Stimulated activated CD8-positive, alpha-beta memory T cell treated with anti-CD3 and anti-CD28 coated beads, Interleukin-12 subunit alpha, Interleukin-12 subunit beta, amount 100 ng/mL, for 1 hour (primary cell): Measurements from ENCODE around the gene KBTBD8.

Source experiments
- DNase-seq: peaks from one replicate; pipeline ENCODE4 v3.0.0-alpha.2; 2020; ENCODE audit warnings: low read depth

KBTBD8 gene, protein sequence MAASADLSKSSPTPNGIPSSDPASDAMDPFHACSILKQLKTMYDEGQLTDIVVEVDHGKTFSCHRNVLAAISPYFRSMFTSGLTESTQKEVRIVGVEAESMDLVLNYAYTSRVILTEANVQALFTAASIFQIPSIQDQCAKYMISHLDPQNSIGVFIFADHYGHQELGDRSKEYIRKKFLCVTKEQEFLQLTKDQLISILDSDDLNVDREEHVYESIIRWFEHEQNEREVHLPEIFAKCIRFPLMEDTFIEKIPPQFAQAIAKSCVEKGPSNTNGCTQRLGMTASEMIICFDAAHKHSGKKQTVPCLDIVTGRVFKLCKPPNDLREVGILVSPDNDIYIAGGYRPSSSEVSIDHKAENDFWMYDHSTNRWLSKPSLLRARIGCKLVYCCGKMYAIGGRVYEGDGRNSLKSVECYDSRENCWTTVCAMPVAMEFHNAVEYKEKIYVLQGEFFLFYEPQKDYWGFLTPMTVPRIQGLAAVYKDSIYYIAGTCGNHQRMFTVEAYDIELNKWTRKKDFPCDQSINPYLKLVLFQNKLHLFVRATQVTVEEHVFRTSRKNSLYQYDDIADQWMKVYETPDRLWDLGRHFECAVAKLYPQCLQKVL

DNA sequence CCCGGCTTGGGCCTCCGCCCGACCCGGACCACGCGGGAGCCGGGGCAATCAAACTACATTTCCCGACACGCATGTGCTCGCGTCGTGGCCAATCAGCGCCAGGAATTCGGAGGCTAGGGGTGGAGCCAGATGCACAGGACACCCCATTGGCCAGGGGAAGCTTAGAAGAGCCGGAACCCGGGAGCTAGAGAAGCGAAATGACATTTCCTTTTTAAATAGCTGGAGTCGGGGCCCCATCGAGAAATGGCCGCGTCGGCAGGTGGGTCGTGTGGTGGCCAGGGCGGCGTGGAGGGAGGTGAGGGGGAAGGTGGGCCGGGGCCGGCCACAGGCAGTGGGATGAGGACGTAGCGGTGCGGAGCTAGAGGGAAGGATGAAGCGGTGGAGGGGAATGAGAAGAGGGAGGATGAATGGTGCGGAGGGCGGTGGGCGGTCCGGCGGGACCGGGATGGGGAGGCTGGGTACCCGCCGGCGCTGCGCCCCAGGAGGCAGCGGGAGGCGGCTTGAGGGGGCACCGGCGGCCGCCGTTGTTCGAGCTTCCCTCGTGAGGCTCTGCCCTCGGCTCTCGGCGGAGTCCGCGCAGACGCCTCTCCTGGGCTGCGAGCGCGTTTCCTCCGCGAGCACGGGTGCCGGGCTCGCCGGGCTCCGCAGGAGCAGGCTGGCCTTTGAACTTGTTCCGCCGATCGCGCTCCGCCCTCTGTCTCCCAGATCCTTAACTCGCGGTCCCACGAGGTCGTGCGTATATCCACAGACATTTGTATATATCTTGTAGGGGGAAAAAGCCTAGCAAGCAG lies at the start of gene KBTBD8:
Gene KBTBD8, plus strand, starts transcription at position 195 of the 791 bp plus-strand sequence. Its CDS starts 49 bp downstream, at position 244.
- peak; percentile 93 for DNase-seq

DNA sequence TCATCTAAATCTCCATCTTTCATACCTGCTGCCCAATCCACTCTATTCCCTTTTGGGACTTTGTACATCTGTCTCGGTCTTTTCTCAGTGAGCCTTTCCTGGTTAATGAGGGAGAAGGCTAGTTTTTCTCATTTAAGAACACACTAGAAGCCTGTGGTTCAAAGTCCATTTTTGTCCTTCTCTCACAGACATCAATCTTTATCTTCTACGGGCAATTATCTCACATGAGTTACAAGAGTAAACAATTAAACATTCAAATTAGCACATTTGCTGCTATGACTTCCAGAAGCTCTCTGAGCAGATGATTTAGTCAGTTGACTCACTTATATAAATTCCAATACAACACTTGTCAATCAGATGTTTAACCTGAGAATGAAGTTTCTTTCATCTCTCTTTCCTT lies 49.3 kb upstream of the KBTBD8 start:
- DNase-seq = no peak

DNA sequence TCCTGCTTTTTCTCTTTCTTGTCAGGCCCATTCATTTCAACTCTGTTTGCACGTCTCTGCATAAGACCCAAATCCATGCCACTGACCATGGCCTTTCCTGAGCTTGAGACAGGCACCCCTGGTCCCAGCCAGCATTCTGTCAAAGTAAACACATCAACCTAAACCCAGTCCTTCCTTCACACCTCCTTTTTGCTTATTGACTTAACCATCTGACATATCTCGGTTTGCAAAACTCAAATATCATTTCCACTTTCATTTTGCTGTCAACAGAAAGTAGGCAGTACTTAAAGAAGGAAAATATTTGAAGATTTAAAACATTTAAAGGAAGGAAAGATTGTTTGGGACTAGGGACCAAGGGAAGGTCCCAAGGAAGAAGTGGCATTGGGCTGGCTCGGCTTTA lies 48.2 kb upstream of the KBTBD8 start:
- no peak for DNase-seq

DNA sequence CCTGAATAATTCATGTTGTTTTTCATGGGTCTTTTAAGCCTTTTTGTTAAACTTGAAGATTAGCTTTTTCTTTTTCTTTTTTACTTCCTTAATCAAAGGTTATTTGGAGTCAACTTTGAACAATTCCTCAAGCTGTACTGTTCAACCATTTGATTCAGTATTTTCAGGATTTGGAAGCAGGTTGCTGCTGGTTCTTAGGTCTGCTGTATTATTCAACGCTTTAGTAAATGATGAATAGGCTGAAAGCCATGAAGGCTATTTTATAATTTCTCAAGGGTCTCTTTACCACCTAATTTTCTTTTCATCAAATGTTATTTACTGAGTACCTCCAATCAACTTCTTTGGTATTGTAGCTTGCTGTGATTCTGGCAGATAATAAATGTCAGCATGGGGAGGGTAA lies 45.8 kb upstream of the KBTBD8 start:
- DNase-seq = no peak

DNA sequence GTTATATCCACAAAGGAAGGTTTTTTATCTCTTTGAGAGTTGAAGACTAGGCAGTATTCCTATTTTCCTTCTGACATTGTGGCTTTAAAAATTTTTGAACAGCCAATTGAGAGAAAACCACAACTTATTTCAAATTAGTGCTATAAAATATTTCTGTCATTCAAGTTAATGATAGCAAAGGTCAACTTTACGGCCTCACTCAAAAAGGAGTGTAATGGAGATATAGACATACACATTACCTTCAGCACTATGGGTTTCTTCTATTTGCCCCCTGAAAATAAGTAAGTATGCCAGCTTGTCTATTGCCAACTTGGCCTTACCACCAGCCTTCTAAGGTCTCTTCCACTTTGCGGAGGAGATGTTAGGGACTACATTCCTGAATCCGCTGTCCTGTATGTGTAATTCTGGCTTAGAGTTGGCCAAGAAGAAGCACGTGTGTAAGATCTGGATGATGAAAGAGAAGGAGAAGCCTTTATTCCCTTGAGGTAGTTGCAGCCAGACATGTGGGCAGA lies 44.1 kb upstream of the KBTBD8 start:
- no peak for DNase-seq

DNA sequence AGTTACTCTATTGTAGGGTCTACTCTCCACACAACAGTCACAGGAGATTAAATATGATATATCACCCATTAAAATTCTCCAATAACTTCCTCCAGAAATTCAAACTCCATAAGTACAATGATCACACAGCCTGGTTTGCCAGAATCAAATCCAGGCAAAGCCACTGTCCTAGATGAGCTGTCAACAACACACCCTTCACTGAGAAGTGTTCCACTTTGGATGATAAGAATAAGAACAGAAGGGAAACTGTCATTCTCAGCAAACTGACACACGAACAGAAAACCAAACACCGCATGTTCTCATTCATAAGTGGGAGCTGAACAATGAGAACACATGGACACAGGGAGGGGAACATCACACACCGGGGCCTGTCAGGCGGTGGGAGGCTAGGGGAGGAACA lies 41.4 kb upstream of the KBTBD8 start:
- no peak for DNase-seq

DNA sequence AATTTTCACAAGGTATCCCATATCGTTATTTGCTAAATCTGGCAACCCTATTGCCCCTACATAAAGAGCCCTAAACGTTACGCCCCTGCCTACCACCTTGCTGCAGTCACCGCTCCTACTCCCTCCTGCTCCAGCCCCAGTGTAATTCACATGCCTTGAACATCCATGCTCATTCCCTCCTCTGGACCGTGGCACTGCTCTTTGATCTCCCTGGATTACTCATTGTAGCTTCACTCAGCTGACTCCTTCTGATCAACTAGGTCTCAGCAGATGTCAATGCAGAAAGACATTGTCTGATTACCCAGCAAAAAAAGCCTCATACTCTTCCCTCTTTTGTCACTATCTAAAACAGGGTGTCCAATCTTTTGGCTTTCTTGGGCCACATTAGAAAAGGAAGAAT lies 40.7 kb upstream of the KBTBD8 start:
- no peak for DNase-seq

DNA sequence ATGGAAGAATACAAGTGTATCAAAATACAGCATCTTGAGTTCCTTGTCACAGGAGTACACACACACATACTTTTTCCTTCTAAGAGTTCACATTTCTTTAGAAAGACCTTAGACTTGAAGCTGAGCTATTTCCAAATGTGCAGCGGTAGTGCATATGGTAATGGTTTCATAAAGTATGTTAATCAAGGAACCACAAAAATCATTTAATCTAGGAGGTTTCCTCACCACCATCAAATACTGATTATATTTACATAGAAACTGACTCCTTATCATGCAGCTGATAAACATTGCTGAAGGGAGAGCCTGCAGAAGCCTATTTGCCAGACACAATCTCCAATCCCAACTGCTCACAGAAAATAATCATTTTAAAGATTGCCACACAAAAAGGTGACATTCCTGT lies 40.0 kb upstream of the KBTBD8 start:
- no peak for DNase-seq

DNA sequence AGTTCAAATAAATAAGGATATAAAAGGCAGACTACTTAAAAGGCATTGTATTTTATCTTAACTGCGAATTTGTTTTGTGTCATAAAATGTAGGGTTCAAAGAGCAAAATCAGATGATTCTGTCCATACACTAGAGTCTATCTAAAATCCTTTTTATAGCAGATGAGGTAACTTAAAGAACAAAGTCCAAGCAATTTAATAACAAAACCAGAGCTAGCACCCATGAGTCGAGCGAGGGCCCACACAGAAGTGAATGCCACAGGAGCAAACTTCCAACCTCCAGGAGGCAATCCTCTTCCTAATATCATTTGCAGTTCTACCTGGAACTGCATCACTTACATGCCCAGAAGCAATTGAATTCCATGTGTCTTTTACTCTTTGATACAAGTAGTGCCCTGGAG lies 35.4 kb upstream of the KBTBD8 start:
- no peak for DNase-seq

DNA sequence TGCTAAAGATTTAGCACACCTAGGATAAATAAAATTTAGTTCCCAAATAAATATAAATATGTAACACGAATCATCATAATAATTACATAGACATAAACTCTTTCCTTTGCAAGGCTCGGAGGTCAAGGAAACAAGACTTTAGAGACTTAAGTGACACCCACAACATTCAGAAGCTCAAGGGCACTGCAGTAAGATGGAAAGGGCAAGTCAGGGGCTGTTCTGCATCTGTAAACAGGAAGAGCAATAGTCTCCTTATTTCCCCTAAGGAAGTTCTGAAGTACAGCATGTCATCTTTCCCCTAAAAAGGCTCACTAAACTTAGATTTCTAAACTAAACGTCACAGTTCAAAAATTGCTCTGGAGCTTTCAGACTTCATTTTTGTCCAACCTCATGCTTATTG lies 26.9 kb upstream of the KBTBD8 start:
- DNase-seq = no peak

DNA sequence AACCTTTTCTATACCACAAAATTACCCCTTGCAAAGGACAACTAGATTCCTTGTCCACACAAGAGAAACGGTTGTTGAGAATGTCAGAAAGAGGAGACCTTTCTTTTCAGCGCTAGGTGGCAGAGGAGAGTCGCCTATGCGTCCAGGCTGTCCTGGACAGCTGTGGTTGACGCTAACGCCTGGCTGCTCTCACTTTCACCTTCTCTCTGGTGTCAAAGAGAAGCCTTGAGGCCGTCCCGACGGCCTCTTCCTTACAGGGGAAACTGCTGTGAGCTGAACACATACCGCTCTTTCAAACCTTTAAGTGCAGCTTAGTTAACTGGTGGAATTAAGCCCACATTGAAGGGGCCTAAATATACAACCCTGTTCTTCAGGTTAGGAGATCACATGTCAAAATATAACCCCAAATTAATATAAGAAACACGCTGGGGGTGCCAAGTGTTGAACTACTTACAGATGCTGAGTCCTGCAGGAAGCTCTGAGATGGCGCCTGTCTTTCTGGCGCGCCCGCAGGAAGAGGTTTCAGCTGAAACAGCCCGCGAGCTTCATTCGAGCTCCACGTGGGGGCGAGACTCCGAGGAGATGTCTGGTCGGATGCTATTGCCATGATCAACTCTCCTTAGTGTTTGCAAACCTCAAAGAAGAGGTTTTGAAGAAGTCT lies 26.1 kb upstream of the KBTBD8 start:
- DNase-seq = peak; percentile 23

DNA sequence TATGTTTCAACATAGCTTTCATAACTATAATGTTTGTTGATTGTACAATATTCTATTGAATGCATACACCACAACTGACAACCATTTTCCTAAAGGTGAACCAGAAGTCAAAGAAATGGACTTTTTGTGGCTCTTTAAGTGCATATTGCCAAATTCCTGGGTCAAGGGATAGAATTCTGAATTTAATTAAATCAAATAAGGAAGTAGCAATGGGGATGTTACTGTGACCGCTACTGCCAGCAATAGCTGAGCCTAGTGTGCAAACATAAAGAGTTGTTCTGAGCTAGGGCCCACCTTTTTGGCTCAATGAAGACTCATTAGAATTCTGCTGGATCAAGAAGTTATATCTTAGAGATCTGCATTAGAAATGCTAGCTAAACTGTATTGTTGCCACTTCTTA lies 17.3 kb upstream of the KBTBD8 start:
- no peak for DNase-seq

DNA sequence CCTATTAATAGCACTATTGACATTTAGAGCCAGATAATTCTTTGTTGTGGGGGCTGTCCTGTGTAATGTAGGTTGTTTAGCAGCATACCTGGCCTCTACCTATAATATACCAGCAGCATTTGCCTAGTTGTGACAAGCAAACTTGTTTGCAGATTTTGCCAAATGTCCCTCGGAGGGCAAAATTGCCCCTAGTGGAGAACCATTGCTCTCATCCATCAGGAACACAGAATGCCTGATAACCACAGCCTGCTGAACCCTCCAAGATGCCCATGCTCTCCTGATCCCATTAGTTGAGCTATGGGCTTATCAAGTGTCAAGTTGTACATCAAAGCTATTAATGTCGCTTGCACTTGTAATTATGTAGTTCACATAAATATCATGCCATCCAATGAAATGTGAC lies 15.0 kb upstream of the KBTBD8 start:
- DNase-seq = no peak

DNA sequence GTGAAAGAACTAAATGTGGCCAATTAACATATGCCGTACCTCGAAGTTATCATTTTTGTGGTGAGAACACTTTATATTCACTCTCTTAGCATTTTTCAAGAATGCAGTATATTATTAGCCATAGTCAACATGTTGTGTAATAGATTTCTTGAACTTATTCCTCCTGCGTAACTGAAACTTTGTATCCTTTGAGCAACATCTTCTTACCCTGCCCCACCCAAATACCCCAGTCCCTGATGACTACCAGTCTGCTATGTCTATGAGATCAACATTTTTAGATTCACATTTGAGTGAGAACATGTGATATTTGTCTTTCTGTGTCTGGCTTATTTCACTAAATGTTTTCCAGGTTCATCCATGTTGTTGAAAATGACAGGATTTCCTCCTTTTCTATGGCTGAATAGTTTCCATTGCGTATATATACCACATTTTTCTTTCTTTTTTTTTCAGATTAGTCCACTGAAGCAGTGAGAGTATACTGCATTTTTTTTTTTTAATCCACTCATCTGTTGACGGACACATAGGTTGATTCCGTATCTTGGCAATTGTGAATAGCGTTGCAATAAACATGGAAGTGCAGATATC lies 12.7 kb upstream of the KBTBD8 start:
- DNase-seq = no peak

DNA sequence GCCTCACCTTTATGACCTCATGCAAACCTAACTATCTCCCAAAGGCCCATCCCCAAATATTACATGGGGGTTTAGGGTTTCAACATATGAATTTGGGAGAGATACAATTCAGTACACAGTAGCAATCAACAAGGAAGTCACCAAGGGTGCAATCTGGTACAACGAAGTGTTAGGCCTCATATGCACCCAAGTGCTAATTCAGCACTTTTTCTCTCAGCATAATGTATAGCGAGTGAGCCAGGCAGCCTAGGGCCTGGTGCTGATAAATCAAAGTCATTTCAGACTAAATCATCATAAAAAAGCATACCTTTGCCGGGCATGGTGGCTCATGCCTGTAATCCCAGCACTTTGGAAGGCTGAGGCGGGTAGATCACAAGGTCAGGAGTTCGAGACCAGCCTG lies 11.7 kb upstream of the KBTBD8 start:
- DNase-seq = no peak

DNA sequence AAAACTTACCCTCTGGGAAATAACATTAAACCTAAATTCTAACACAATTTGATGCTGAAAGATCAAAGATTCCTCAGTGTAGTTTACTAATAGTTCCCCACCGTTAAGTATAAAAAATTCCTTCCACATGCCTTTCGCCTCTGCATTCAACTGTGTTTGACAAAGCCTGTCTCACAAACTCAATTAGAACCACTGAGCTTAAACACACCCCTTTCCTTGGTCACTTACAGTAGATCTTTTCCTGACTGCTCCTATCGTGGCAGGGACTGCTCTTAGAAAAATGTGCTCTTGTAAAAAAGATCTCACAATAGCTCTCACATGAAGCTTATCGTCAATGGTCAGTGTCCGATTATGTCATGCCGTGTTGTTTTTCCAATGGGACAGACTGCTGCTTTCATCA lies 8.9 kb upstream of the KBTBD8 start:
- DNase-seq = no peak

DNA sequence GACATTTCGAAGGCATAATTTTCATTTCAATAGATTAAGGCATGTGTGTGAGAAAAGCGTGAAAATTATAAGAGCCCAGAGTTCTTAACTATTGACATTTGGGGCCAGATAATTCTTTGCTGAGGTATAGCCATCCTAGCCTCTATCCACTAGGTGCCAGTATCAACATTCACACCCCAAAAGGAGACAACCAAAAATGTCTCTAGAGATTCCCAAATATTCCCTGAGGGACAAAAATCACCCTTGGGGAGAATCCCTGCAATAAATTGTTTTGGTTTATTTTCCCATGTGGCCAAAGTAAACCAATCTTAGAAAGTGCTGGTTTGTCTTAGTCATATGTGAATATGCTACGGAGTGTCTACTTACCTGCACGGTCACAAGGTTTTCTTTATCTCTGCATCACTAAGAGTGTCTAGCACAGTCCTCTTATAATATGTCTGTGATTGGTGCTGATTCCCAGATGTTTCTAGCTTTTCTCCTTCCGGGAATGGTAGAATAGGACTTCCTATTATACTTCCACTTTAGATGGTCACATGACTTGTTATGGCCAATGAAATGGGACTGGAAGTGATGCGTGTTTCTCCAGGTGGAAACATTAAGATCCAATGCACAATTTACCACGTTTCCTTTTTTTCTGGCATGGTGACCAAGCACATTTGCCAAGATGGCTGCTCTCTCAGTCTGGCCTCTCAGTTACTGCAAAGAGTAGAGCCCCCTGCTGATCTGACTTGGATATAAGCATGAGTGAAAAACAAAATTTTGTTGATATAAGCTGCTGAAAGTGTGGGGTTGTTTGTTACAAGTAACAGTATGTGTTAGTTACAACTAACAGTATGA lies 8.0 kb upstream of the KBTBD8 start:
- no peak for DNase-seq

DNA sequence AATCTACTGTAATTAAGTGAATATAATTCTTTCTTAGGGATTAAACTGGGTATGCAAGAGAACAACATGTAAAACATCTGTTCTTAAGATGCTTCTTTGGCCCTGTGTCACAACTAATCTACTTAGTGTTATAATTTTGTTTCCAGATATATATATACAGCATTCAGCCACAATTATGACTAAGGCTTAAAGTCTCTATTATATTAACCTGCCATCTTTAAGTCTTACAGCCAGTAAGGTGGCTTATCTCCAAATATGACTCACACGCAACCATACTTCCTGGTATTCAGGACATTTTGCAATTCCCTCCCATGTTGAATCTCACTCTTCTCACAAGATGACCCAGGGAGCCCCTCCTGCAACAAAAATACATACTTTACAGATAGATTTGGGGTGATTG lies 6.6 kb upstream of the KBTBD8 start:
- DNase-seq = no peak

DNA sequence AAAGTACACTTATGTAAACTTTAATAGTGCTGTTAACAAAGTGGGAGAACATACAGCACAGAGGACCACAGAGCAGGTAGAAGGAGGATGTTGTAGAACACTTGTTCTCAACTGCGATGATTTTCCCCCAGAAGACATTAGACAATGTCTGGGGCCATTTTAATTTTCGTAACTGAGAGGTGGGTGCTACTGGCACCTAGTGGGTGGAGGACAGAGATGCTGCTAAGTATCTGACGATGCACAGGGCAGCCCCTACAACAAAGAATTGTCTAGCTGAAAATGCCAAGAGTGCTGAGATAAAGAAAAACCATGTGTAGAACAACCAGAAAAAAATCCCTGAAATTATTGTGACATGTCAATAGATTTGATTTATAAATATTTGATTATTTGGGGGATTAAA lies 5.0 kb upstream of the KBTBD8 start:
- DNase-seq = no peak

DNA sequence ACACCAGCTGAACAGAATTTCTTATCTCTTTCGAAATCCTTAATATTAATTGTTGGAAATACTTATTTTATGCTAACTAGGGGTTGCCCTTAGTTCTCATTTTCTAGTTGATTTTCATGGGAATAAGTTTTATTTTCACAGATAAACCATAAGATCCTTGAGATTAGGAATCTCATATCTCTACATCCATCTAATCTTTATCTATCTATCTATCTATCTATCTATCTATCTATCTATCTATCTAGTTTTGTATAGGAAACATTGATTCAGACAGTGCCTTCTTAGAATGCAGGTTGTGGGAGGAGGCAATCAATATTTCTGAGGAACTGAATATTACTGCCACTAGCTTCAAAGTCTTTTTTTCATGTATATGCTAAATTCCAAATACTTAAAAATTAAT lies 3.5 kb upstream of the KBTBD8 start:
- no peak for DNase-seq

DNA sequence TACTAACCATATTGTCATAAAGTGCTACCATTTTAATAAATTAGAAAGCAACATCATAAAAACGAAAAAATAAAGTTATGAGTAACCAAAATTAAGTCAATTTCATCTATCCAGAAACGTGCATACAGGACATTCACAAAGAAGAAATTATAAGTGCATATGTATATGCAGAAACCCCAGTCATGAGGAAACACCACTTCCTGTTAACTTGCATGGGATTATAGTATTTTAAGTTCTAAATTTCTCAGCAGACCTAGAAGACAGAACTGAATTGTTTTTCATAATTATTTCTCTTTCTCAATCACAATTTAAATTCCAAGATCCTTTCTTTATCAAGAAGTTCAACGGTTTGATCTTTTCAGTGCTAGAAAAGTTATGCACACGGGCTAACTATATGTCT lies 1.4 kb upstream of the KBTBD8 start:
- no peak for DNase-seq
